OCI-LY3 (cell line): ENCODE data around the gene THTPA.

Source experiments
- H2AFZ ChIP-seq: fragments of 200-600, 300-600 bp; shearing (Covaris generic); 2 replicates; pipeline ENCODE4 v1.6.0; 2014; ENCODE audit warnings: antibody characterized with exemption, low read depth, low read length
- H3K27ac ChIP-seq: fragments of 200-600, 300-600 bp; sonication (generic); 2 replicates; pipeline ENCODE4 v1.5.1; 2014; ENCODE audit warnings: mild to moderate bottlenecking, low read length, moderate library complexity, mixed read lengths
- H3K27me3 ChIP-seq: fragments of 200-600, 300-600 bp; sonication (generic); 2 replicates; pipeline ENCODE4 v1.6.1; 2014; ENCODE audit warnings: low read depth, low read length, mixed read lengths
- H3K36me3 ChIP-seq: fragments of 200-600, 300-600 bp; sonication (generic); replicated peaks from 2 replicates; pipeline ENCODE3; 2014; ENCODE audit warnings: low read depth, low read length, mixed read lengths
- H3K4me1 ChIP-seq: fragments of 300-600, 200-600 bp; sonication (generic); 2 replicates; pipeline ENCODE4 v1.6.1; 2014; ENCODE audit warnings: low read length, mixed read lengths
- H3K4me2 ChIP-seq: fragments of 200-600, 300-600 bp; sonication (generic); 2 replicates; pipeline ENCODE4 v1.6.1; 2014; ENCODE audit warnings: low read length, mixed read lengths
- H3K4me3 ChIP-seq: fragments of 300-600, 200-600 bp; sonication (generic); 2 replicates; pipeline ENCODE4 v1.5.1; 2014; ENCODE audit warnings: antibody characterized with exemption, mild to moderate bottlenecking, low read length, moderate library complexity
- H3K79me2 ChIP-seq: fragments of 300-600, 200-600 bp; shearing (Covaris generic); 2 replicates; pipeline ENCODE4 v1.6.1; 2014; ENCODE audit warnings: mild to moderate bottlenecking, low read length, mixed read lengths
- H3K9ac ChIP-seq: fragments of 300-600, 200-600 bp; shearing (Covaris generic); 2 replicates; pipeline ENCODE4 v1.6.0; 2014; ENCODE audit warnings: mild to moderate bottlenecking, low read length, moderate library complexity
- H3K9me3 ChIP-seq: fragments of 200-600, 300-600 bp; shearing (Covaris generic); 2 replicates; pipeline ENCODE4 v1.6.1; 2014; ENCODE audit warnings: low read length, mixed read lengths; ENCODE audit not compliant: insufficient read depth
- H4K20me1 ChIP-seq: fragments of 200-600, 300-600 bp; sonication (generic); 2 replicates; pipeline ENCODE4 v1.6.1; 2016; ENCODE audit warnings: low read length, mixed read lengths; ENCODE audit not compliant: insufficient read depth
- CTCF ChIP-seq: fragments of 200-600, 300-600 bp; sonication (generic); IDR thresholded peaks from 2 replicates; pipeline ENCODE4 v1.5.1; 2014; ENCODE audit warnings: antibody characterized with exemption, low read length, low read depth
- EZH2phosphoT487 ChIP-seq: fragments of 200-600 bp; shearing (Covaris generic); IDR thresholded peaks from 2 replicates; pipeline ENCODE4 v1.6.1; 2018; ENCODE audit warnings: antibody characterized with exemption, mixed run types, low read depth

THTPA gene

GRCh38 chr14:23600806-23601205 lies 44.7 kb downstream of the THTPA start:
- TF ChIP-seq EZH2phosphoT487 (no peak), CTCF (no peak)
- no peaks in the 10 kb centered on the region for H4K20me1 ChIP-seq

GRCh38 chr14:23601424-23601823 lies 45.4 kb downstream of the THTPA start:
- no peaks in the 10 kb centered on the region for H3K79me2 ChIP-seq
- TF ChIP-seq CTCF (no peak), EZH2phosphoT487 (no peak)
- H3K4me2 ChIP-seq: no peak overlapping the region
- H3K4me1 ChIP-seq: peaks cover 7% of the 10 kb centered on the region
- H3K27ac ChIP-seq: no peak overlapping the region
- H4K20me1 ChIP-seq: no peaks in the 10 kb centered on the region
- H3K36me3 ChIP-seq: no peaks in the 10 kb centered on the region
- H3K9me3 ChIP-seq: no peaks in the 10 kb centered on the region
- no peak overlapping the region for H3K9ac ChIP-seq
- H2AFZ ChIP-seq: no peak overlapping the region
- no peak overlapping the region for H3K4me3 ChIP-seq
- H3K27me3 ChIP-seq: no peaks in the 10 kb centered on the region

More at GRCh38 chr14:23600806-23601205, 44.7 kb downstream of the THTPA start:
- H3K9me3 ChIP-seq: no peaks in the 10 kb centered on the region
- H3K4me2 ChIP-seq: no peak overlapping the region
- peaks cover under 1% of the 10 kb centered on the region; the same call in 1 of the 2 replicates for H3K4me1 ChIP-seq
- H3K79me2 ChIP-seq: no peaks in the 10 kb centered on the region
- no peak overlapping the region for H3K4me3 ChIP-seq
- H3K36me3 ChIP-seq: no peaks in the 10 kb centered on the region
- H3K27ac ChIP-seq: no peak overlapping the region
- no peak overlapping the region for H2AFZ ChIP-seq
- H3K9ac ChIP-seq: no peak overlapping the region
- H3K27me3 ChIP-seq: no peaks in the 10 kb centered on the region

GRCh38 chr14:23601845-23602180 lies 45.7 kb downstream of the THTPA start:
- no peaks in the 10 kb centered on the region for H3K9me3 ChIP-seq
- no peak overlapping the region for H3K4me3 ChIP-seq
- no peaks in the 10 kb centered on the region for H3K27me3 ChIP-seq
- no peaks in the 10 kb centered on the region for H4K20me1 ChIP-seq
- H3K4me1 ChIP-seq: peaks cover 8% of the 10 kb centered on the region
- no peak overlapping the region for H3K9ac ChIP-seq
- H3K36me3 ChIP-seq: no peaks in the 10 kb centered on the region
- no peak overlapping the region for H3K27ac ChIP-seq
- no peak for TF ChIP-seq EZH2phosphoT487
- TF ChIP-seq CTCF: no peak
- no peak overlapping the region for H3K4me2 ChIP-seq
- H2AFZ ChIP-seq: no peak overlapping the region
- no peaks in the 10 kb centered on the region for H3K79me2 ChIP-seq

- no peak overlapping the region for H3K4me2 ChIP-seq
- no peak overlapping the region for H2AFZ ChIP-seq
- no peak for TF ChIP-seq EZH2phosphoT487
- TF ChIP-seq CTCF: no peak
- no peaks in the 10 kb centered on the region for H3K9me3 ChIP-seq
- no peak overlapping the region for H3K9ac ChIP-seq
- no peak overlapping the region for H3K27ac ChIP-seq
- peaks cover 8% of the 10 kb centered on the region for H3K4me1 ChIP-seq
- H3K79me2 ChIP-seq: no peaks in the 10 kb centered on the region
- peaks cover 5% of the 10 kb centered on the region; the same call in 1 of the 2 replicates for H3K27me3 ChIP-seq
- no peak overlapping the region for H3K4me3 ChIP-seq
- H3K36me3 ChIP-seq: no peaks in the 10 kb centered on the region
- H4K20me1 ChIP-seq: no peaks in the 10 kb centered on the region
These were observed 46.4 kb downstream of the THTPA start for GRCh38 chr14:23602181-23603095.
